ENCODE data around the gene SLC4A1. TPM values are rescaled to one million over a fixed set of nuclear protein-coding genes. Genes with fewer than 3 reads are reported as not detected.
A peak's percentile ranks its signal among the peaks of the same experiment; 100 is the strongest.

SLC4A1 gene
- under 1 TPM in 1 of 3 donors, not detected in 2; 0.23 TPM for polyA plus RNA-seq

- Mint-ChIP-seq H3K4me3 (no peak within 1 kb of the TSS), H3K9me3 (no peaks in the 10 kb centered on the region), H3K27me3 (ENCODE audit: low read depth in 3 of 3) (peaks cover 1 to 2% (median 1%) of the 10 kb centered on the region in 3 donors), H3K36me3 (no peaks in the 10 kb centered on the region), H3K4me1 (no peaks in the 10 kb centered on the region), H3K27ac (peak within 1 kb of the TSS in 1 of 6 donors; percentile 43)
- DNase-seq = no peak
Measured at GRCh38 chr17:44267818-44268490, at the start of gene SLC4A1. SLC4A1 (minus strand) TSS chr17:44268135; CDS start chr17:44262866, 5,269 bp downstream.

- no peak for DNase-seq
- Mint-ChIP-seq H3K4me1 (peaks cover 8 to 11% of the 10 kb centered on the region in 2 donors), H3K27ac (peak overlapping the region in 1 of 6 donors; percentile 20), H3K4me3 (peak overlapping the region in 3 of 5 donors; percentile 0 to 38 (median 2)), H3K27me3 (ENCODE audit: low read depth in 3 of 3) (peaks cover 10 to 19% (median 14%) of the 10 kb centered on the region in 3 donors), H3K36me3 (peaks cover 0 to 11% (median 9%) of the 10 kb centered on the region in 3 donors), H3K9me3 (peaks cover 0 to 3% (median 0%) of the 10 kb centered on the region in 6 donors)
Measured at GRCh38 chr17:44317545-44317944, 49.6 kb upstream of the SLC4A1 start.

GRCh38 chr17:44315760-44316731 is 48.1 kb upstream of the SLC4A1 start:
- peaks cover 10 to 19% (median 16%) of the 10 kb centered on the region in 3 donors for H3K27me3 Mint-ChIP-seq (ENCODE audit: low read depth in 3 of 3)
- no peak for DNase-seq
- H3K4me3 Mint-ChIP-seq = peak overlapping the region; percentile 15 to 74 (median 56)
- peaks cover 7 to 8% of the 10 kb centered on the region in 2 donors for H3K4me1 Mint-ChIP-seq
- peaks cover 0 to 3% (median 0%) of the 10 kb centered on the region in 6 donors for H3K9me3 Mint-ChIP-seq
- H3K36me3 Mint-ChIP-seq = peaks cover 0 to 11% (median 6%) of the 10 kb centered on the region in 3 donors
- H3K27ac Mint-ChIP-seq = no peak overlapping the region

- Mint-ChIP-seq H3K27ac (no peak overlapping the region), H3K4me3 (peak overlapping the region; percentile 15 to 74 (median 56)), H3K36me3 (peaks cover 0 to 11% (median 6%) of the 10 kb centered on the region in 3 donors), H3K9me3 (peaks cover 0 to 3% (median 0%) of the 10 kb centered on the region in 6 donors), H3K27me3 (ENCODE audit: low read depth in 3 of 3) (peaks cover 10 to 19% (median 16%) of the 10 kb centered on the region in 3 donors), H3K4me1 (peaks cover 7 to 8% of the 10 kb centered on the region in 2 donors)
- DNase-seq = no peak
Measured at GRCh38 chr17:44314869-44315661, 47.1 kb upstream of the SLC4A1 start.

GRCh38 chr17:44314524-44314868 is 46.6 kb upstream of the SLC4A1 start:
- H3K27me3 Mint-ChIP-seq (ENCODE audit: low read depth in 3 of 3) = peaks cover 10 to 19% (median 16%) of the 10 kb centered on the region in 3 donors
- peak overlapping the region in 2 of 5 donors; percentile 31 to 43 for H3K4me3 Mint-ChIP-seq
- no peak overlapping the region for H3K27ac Mint-ChIP-seq

GRCh38 chr17:44314031-44314430 is 46.1 kb upstream of the SLC4A1 start:
- no peak for DNase-seq
- H3K4me1 Mint-ChIP-seq = peaks cover 8 to 15% of the 10 kb centered on the region in 2 donors
- H3K27me3 Mint-ChIP-seq (ENCODE audit: low read depth in 3 of 3) = peaks cover 10 to 19% (median 16%) of the 10 kb centered on the region in 3 donors
- no peak overlapping the region for H3K27ac Mint-ChIP-seq
- H3K4me3 Mint-ChIP-seq = peak overlapping the region in 2 of 5 donors; percentile 31 to 43
- peaks cover 0 to 3% (median 0%) of the 10 kb centered on the region in 6 donors for H3K9me3 Mint-ChIP-seq
- peaks cover 0 to 4% (median 0%) of the 10 kb centered on the region in 3 donors for H3K36me3 Mint-ChIP-seq

More at GRCh38 chr17:44314524-44314868, 46.6 kb upstream of the SLC4A1 start:
- DNase-seq = no peak
- H3K36me3 Mint-ChIP-seq = peaks cover 0 to 8% (median 4%) of the 10 kb centered on the region in 3 donors
- peaks cover 8 to 12% of the 10 kb centered on the region in 2 donors for H3K4me1 Mint-ChIP-seq
- peaks cover 0 to 3% (median 0%) of the 10 kb centered on the region in 6 donors for H3K9me3 Mint-ChIP-seq

GRCh38 chr17:44312396-44313104 is 44.6 kb upstream of the SLC4A1 start:
- peaks cover 9 to 19% (median 16%) of the 10 kb centered on the region in 3 donors for H3K27me3 Mint-ChIP-seq (ENCODE audit: low read depth in 3 of 3)
- H3K27ac Mint-ChIP-seq = no peak overlapping the region
- H3K4me3 Mint-ChIP-seq = no peak overlapping the region
- peaks cover 11 to 20% of the 10 kb centered on the region in 2 donors for H3K4me1 Mint-ChIP-seq
- DNase-seq = no peak
- peaks cover 0 to 4% (median 0%) of the 10 kb centered on the region in 3 donors for H3K36me3 Mint-ChIP-seq
- peaks cover 0 to 3% (median 0%) of the 10 kb centered on the region in 6 donors for H3K9me3 Mint-ChIP-seq

- peaks cover 20 to 24% of the 10 kb centered on the region in 2 donors for H3K4me1 Mint-ChIP-seq
- H3K9me3 Mint-ChIP-seq = peaks cover 0 to 2% (median 0%) of the 10 kb centered on the region in 6 donors
- peaks cover 15 to 20% (median 16%) of the 10 kb centered on the region in 3 donors for H3K27me3 Mint-ChIP-seq (ENCODE audit: low read depth in 3 of 3)
- no peak overlapping the region for H3K4me3 Mint-ChIP-seq
- no peak overlapping the region for H3K27ac Mint-ChIP-seq
- H3K36me3 Mint-ChIP-seq = no peaks in the 10 kb centered on the region
- DNase-seq = no peak
Measured at GRCh38 chr17:44311562-44312181, 43.7 kb upstream of the SLC4A1 start.

GRCh38 chr17:44310609-44311376 is 42.9 kb upstream of the SLC4A1 start:
- peaks cover 15 to 17% (median 15%) of the 10 kb centered on the region in 3 donors for H3K27me3 Mint-ChIP-seq (ENCODE audit: low read depth in 3 of 3)
- H3K4me3 Mint-ChIP-seq = no peak overlapping the region

GRCh38 chr17:44310188-44310587 is 42.3 kb upstream of the SLC4A1 start:
- no peak for DNase-seq
- Mint-ChIP-seq H3K27me3 (ENCODE audit: low read depth in 3 of 3) (peaks cover 12 to 16% (median 15%) of the 10 kb centered on the region in 3 donors), H3K27ac (no peak overlapping the region), H3K4me3 (peak overlapping the region in 3 of 5 donors; percentile 5 to 30 (median 30)), H3K9me3 (no peaks in the 10 kb centered on the region), H3K4me1 (peaks cover 13 to 19% of the 10 kb centered on the region in 2 donors), H3K36me3 (no peaks in the 10 kb centered on the region)

More at GRCh38 chr17:44310609-44311376, 42.9 kb upstream of the SLC4A1 start:
- H3K27ac Mint-ChIP-seq = no peak overlapping the region
- no peaks in the 10 kb centered on the region for H3K36me3 Mint-ChIP-seq
- no peak for DNase-seq
- H3K9me3 Mint-ChIP-seq = no peaks in the 10 kb centered on the region
- peaks cover 18 to 23% of the 10 kb centered on the region in 2 donors for H3K4me1 Mint-ChIP-seq

- H3K27me3 Mint-ChIP-seq (ENCODE audit: low read depth in 3 of 3) = peaks cover 15 to 16% (median 15%) of the 10 kb centered on the region in 3 donors
- H3K4me3 Mint-ChIP-seq = peak overlapping the region in 4 of 5 donors; percentile 25 to 42 (median 30)
- no peak for DNase-seq
- no peaks in the 10 kb centered on the region for H3K9me3 Mint-ChIP-seq
- peak overlapping the region in 1 of 6 donors; percentile 71 for H3K27ac Mint-ChIP-seq
- H3K36me3 Mint-ChIP-seq = no peaks in the 10 kb centered on the region
- peaks cover 13 to 19% of the 10 kb centered on the region in 2 donors for H3K4me1 Mint-ChIP-seq
Measured at GRCh38 chr17:44309472-44309871, 41.5 kb upstream of the SLC4A1 start.
